Measurements from ENCODE around the gene KRTCAP2. TPM values are rescaled to one million over a fixed set of nuclear protein-coding genes. Genes with fewer than 3 reads are reported as not detected.
"Not testable (repeated sequence)": the region's sequence is repeated elsewhere in the genome, so short reads cannot be mapped to it uniquely, and the experiment has no call there.

KRTCAP2 gene
- total and polyA plus RNA-seq, 9 donors, result 70.4 to 89.5 (median 87.3) TPM

DNA sequence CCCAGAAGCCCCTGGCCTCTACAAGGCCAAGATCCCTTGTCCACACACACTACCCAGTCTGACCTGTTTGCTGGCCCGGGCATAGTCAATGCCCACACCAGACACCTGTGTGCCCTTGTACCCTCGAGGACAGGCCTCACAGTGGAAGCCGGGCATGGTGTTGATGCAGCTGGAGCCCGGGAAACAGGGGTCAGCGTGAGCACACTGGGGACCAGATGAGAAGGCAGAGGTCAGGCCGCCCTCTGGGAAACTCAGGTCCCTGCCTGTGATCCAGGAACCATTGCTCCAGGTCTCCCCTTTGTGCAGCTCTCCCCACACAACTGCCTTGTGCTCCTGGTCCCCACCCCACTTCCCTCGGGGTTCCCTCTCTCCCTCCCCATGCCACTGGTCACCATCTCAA lies 29.1 kb upstream of the KRTCAP2 start:
- WGBS (ENCODE audit: insufficient coverage), result 91% methylated on average over 7 of the region's 7 CpGs
- DNase-seq, result no peak
- H3K4me3 ChIP-seq (ENCODE audit: low read length), result no peak overlapping the region

DNA sequence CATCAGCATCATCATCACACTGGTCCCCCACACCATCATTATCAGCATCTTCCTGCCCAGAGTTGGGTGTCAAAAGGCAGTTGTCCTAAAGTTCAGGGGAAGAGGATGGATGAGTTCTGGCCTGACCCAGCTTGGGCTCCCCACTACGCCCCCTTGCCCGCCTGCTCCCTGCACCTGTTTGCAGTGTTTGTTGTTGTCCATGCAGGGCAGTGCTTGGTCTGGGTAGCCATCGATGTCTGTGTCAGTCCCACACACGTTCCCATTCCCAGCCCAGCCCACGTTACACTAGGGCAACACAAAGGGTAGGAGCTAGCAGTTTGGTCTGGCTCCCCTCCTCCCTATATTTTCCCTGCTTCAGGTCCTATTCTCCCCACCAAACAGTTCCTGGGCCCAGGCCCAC lies 27.8 kb upstream of the KRTCAP2 start:
- Histone ChIP-seq H3K4me3 (ENCODE audit: low read length) (no peak overlapping the region), H3K4me1 (ENCODE audit: control insufficient read depth, insufficient read depth, low read length) (peaks cover 1% of the 10 kb centered on the region), H3K9me3 (replicated peaks; ENCODE audit: control insufficient read depth, low read depth, low read length) (no peaks in the 10 kb centered on the region), H3K27ac (ENCODE audit: low read length) (no peak overlapping the region), H3K36me3 (ENCODE audit: control insufficient read depth, insufficient read depth, low read length) (peaks cover 90% of the 10 kb centered on the region), H3K27me3 (ENCODE audit: control insufficient read depth, insufficient read depth, low read length) (no peaks in the 10 kb centered on the region)
- no peak for DNase-seq
- WGBS (ENCODE audit: insufficient coverage), result 84% methylated on average over 3 of the region's 5 CpGs

More for the DNA sequence above, 29.1 kb upstream of the KRTCAP2 start:
- no peak overlapping the region for H3K27ac ChIP-seq (ENCODE audit: low read length)
- no peaks in the 10 kb centered on the region for H3K9me3 ChIP-seq (replicated peaks; ENCODE audit: control insufficient read depth, low read depth, low read length)
- H3K4me1 ChIP-seq (ENCODE audit: control insufficient read depth, insufficient read depth, low read length), result peaks cover 14% of the 10 kb centered on the region
- no peaks in the 10 kb centered on the region for H3K27me3 ChIP-seq (ENCODE audit: control insufficient read depth, insufficient read depth, low read length)
- peaks cover 80% of the 10 kb centered on the region for H3K36me3 ChIP-seq (ENCODE audit: control insufficient read depth, insufficient read depth, low read length)

DNA sequence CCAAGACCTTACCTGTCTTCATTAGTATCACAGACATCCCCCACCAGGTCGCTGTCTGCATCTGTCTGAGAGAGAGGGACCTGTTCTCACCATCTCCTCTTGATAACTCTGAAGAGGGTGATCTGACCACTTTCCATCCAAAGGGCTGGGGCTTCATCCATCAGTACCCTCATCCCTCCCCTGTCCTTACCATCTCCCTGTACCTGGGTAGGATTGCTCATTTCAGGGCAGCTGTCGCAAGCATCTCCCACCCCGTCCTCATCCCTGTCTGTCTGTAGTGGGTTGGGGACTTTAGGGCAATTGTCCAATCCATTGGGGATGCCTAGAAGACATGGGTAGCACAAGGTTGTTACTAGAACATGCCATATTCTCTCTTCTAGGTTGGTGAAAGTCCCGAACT lies 26.7 kb upstream of the KRTCAP2 start:
- no peak overlapping the region for H3K27ac ChIP-seq (ENCODE audit: low read length)
- H3K27me3 ChIP-seq (ENCODE audit: control insufficient read depth, insufficient read depth, low read length), result no peaks in the 10 kb centered on the region
- 88% methylated on average over 2 of the region's 4 CpGs for WGBS (ENCODE audit: insufficient coverage)
- H3K36me3 ChIP-seq (ENCODE audit: control insufficient read depth, insufficient read depth, low read length), result peaks cover 84% of the 10 kb centered on the region
- no peaks in the 10 kb centered on the region for H3K9me3 ChIP-seq (replicated peaks; ENCODE audit: control insufficient read depth, low read depth, low read length)
- DNase-seq, result no peak
- H3K4me1 ChIP-seq (ENCODE audit: control insufficient read depth, insufficient read depth, low read length), result peaks cover 6% of the 10 kb centered on the region
- no peak overlapping the region for H3K4me3 ChIP-seq (ENCODE audit: low read length)

DNA sequence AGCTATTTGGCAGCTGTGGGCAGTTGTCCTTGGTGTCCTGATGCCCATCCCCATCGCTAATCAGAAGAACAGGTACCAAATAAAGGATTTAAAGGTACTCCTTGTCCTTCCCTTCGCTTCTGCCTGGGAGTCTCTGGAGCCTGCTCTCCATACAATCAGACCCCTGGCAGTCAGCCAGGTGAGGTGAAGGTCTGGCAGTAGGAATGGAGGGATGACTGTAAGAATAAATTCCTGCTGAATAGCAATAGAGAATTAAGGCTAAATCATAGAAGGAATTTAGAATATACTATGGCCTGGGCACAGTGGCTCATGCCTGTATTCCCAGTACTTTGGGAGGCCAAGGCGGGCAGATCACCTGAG lies 25.4 kb upstream of the KRTCAP2 start:
- no peak overlapping the region for H3K4me3 ChIP-seq (ENCODE audit: low read length)
- H3K27ac ChIP-seq (ENCODE audit: low read length), result no peak overlapping the region
- no peaks in the 10 kb centered on the region for H3K27me3 ChIP-seq (ENCODE audit: control insufficient read depth, insufficient read depth, low read length)
- no peaks in the 10 kb centered on the region for H3K9me3 ChIP-seq (replicated peaks; ENCODE audit: control insufficient read depth, low read depth, low read length)
- no peak for DNase-seq
- 100% methylated on average over 2 of the region's 3 CpGs for WGBS (ENCODE audit: insufficient coverage)
- H3K36me3 ChIP-seq (ENCODE audit: control insufficient read depth, insufficient read depth, low read length), result peaks cover 71% of the 10 kb centered on the region
- H3K4me1 ChIP-seq (ENCODE audit: control insufficient read depth, insufficient read depth, low read length), result peaks cover 16% of the 10 kb centered on the region

DNA sequence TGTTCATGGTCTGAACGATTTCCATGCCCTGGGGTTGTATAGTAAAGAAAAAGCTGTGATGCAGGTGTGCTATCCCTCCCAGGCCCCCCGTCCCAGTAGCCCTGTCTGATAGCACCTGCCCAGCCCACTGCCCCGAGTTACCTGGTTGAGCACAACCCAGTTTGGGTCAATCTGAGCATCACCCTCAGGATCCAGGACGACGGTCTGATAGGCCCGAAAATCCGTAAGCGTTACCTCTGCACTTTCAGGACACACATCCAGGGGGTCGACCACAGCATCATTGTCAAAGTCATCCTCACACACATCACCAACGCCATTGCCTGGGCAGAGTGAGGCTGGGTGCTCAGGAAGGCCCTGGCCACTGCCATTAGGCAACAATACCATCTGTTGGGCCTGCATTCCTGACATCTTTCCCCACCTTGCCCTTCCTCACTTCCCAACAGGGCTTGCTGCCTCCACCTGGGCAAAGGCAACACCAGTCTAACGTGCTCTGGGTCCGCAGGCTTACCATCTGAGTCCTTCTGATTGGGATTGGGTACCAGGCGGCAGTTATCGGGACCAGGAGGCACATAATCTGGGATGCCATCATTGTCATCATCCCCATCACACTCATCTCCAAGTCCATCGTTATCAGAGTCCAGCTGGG lies 24.9 kb upstream of the KRTCAP2 start:
- 93% methylated on average over 9 of the region's 15 CpGs for WGBS (ENCODE audit: insufficient coverage)
- peaks cover 21% of the 10 kb centered on the region for H3K4me1 ChIP-seq (ENCODE audit: control insufficient read depth, insufficient read depth, low read length)
- no peak overlapping the region for H3K27ac ChIP-seq (ENCODE audit: low read length)
- H3K27me3 ChIP-seq (ENCODE audit: control insufficient read depth, insufficient read depth, low read length), result no peaks in the 10 kb centered on the region
- no peak overlapping the region for H3K4me3 ChIP-seq (ENCODE audit: low read length)
- DNase-seq, result no peak
- no peaks in the 10 kb centered on the region for H3K9me3 ChIP-seq (replicated peaks; ENCODE audit: control insufficient read depth, low read depth, low read length)
- peaks cover 66% of the 10 kb centered on the region for H3K36me3 ChIP-seq (ENCODE audit: control insufficient read depth, insufficient read depth, low read length)

DNA sequence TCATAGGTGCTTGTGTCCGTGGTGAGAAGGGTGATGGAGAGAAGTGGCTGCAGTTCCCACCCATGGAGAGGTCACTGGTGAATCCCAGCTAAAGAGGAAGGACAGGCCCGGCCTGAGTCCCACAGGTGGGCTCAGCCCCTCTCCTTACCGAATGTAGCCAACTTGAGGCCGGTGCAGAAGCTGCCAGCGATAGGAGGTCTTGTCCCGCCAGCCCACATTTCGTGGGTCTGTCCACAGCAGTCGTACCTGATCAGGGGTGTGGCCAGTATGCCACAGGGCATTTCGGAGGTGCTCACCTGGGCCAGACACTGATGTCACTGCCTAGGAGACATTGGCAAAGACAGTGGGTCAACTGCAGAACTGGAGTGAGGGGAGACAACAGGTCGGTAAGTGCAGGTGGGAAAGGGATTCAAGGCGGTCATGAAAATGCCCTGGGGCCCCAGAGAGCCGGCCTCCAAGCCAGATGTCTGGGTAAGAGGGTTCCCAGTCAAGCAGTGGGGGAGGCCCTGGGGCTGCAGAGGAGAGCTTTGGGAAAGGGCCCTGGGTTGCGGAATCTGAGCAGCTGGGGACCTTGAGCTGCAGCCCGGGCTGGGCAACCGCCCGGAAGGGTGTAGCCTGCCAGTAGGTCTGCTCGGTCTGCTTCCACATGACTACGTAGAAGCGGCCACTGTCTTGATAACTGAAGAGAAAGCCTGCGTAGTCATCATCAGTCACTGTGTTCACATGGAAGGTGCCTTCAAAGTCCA lies 24.0 kb upstream of the KRTCAP2 start:
- no peak for DNase-seq
- H3K27me3 ChIP-seq (ENCODE audit: control insufficient read depth, insufficient read depth, low read length), result no peaks in the 10 kb centered on the region
- 87% methylated on average over 19 of the region's 20 CpGs for WGBS (ENCODE audit: insufficient coverage)
- H3K27ac ChIP-seq (ENCODE audit: low read length), result no peak overlapping the region
- no peaks in the 10 kb centered on the region for H3K9me3 ChIP-seq (replicated peaks; ENCODE audit: control insufficient read depth, low read depth, low read length)
- H3K4me1 ChIP-seq (ENCODE audit: control insufficient read depth, insufficient read depth, low read length), result peaks cover 23% of the 10 kb centered on the region
- H3K4me3 ChIP-seq (ENCODE audit: low read length), result no peak overlapping the region
- H3K36me3 ChIP-seq (ENCODE audit: control insufficient read depth, insufficient read depth, low read length), result peaks cover 57% of the 10 kb centered on the region

DNA sequence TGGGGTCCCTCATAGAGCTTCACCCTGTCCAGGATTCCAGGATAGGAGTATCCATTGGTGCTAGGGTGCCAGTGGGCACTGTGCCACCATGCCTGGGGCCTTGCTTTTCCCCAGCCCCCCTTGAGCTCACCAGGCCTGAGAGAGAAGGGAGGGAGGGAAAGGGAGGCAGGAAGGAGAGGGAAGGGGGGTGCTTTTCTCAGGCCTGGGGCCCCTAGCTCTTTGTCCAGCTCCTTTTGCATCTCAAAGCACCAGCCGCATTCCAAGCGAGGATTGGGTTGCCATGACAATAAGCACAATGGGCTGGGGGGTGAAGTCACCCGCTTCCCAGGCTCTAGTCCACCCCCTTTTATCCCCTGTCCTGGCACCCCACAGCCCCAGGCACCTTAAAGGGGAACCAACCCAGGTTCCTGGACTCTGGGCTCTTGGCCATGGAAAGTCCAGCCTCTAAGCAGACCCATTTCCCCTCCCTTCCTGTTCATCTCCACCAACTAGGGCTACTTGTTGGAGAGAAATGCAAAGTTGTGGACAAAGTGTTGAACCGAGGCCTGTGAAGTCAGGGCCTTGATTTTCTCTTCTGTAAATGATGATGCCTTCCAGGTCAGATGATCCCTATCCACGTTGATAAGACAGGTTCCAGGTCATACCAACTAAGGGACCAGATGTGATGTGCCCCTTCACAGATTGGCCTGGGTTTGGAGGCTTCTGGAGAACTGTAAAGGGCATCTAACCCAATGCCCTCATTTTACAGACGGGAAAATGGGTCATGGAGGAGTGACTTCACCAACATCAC lies 23.2 kb upstream of the KRTCAP2 start:
- no peak for DNase-seq
- Histone ChIP-seq H3K27ac (ENCODE audit: low read length) (peak overlapping the region; percentile 51), H3K4me3 (ENCODE audit: low read length) (no peak overlapping the region), H3K4me1 (ENCODE audit: control insufficient read depth, insufficient read depth, low read length) (peaks cover 23% of the 10 kb centered on the region), H3K27me3 (ENCODE audit: control insufficient read depth, insufficient read depth, low read length) (no peaks in the 10 kb centered on the region), H3K9me3 (replicated peaks; ENCODE audit: control insufficient read depth, low read depth, low read length) (no peaks in the 10 kb centered on the region), H3K36me3 (ENCODE audit: control insufficient read depth, insufficient read depth, low read length) (peaks cover 49% of the 10 kb centered on the region)
- 20% methylated on average over 1 of the region's 6 CpGs for WGBS (ENCODE audit: insufficient coverage)

DNA sequence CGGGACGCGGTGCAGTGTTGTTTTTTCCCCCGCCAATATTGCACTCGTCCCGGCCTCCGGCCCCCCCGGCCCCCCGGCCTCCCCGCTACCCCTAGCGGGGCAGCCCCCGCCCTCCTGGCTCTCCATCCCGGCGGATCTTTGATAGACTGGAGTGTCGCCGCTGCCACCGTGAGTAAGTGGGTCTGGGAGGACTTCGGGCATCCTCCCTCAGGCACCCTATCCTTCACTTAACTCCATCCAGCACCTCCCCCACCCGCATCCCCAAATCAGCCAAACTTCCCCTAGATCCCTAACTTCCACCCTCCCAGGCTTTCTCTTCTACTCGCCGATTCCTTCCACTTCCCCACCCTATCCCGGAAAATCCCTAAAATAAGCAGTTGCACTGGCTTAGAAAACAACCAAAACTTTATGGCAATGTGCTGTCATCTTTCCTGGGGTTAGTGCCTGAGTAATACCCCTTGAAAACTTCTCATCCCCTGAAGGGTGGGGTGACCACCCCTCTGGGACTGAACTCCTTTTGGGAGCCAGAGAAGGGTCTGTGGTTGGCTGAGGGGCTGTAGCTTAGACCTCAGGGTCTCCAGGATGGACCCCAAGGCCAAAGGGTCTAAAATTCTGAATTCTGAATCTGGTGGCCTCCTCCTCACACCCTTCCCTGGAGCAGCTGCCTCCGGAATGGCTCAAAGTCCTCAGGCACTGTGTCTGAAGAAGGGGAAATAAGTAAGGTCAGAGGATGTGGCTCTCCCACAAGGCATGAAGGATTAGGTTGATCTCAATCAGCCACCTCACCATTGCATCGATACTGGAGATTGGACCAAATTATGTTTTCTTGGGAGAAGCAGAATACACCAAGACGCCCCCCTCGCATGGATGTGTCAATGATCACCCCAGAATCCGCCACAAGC lies 22.3 kb upstream of the KRTCAP2 start:
- WGBS (ENCODE audit: insufficient coverage), result 5% methylated on average over 12 of the region's 27 CpGs
- peak; percentile 67 for DNase-seq
- H3K27ac ChIP-seq (ENCODE audit: low read length), result peak overlapping the region; percentile 77

DNA sequence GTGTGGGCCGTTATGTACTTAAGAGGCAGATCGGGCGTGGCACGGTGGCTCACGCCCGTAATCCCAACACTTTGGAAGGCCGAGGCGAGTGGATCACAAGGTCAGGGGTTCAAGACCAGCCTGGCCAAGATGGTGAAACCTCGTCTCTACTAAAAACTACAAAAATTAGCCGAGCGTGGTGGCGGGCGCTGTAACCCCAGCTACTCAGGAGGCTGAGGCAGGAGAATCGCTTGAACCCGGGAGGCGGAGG lies 20.8 kb upstream of the KRTCAP2 start:
- H3K4me1 ChIP-seq (ENCODE audit: control insufficient read depth, insufficient read depth, low read length), result peaks cover 23% of the 10 kb centered on the region
- peak overlapping the region; percentile 58 for H3K4me3 ChIP-seq (ENCODE audit: low read length)
- peak overlapping the region; percentile 98 for H3K27ac ChIP-seq (ENCODE audit: low read length)
- H3K36me3 ChIP-seq (ENCODE audit: control insufficient read depth, insufficient read depth, low read length), result peaks cover 29% of the 10 kb centered on the region
- not testable (repeated sequence) for DNase-seq; H3K27me3 ChIP-seq (ENCODE audit: control insufficient read depth, insufficient read depth, low read length); H3K9me3 ChIP-seq (replicated peaks; ENCODE audit: control insufficient read depth, low read depth, low read length)
- 9% methylated on average over 14 of the region's 16 CpGs for WGBS (ENCODE audit: insufficient coverage)

More for the DNA sequence above, 22.3 kb upstream of the KRTCAP2 start:
- Histone ChIP-seq H3K4me3 (ENCODE audit: low read length) (peak overlapping the region; percentile 58), H3K27me3 (ENCODE audit: control insufficient read depth, insufficient read depth, low read length) (no peaks in the 10 kb centered on the region), H3K9me3 (replicated peaks; ENCODE audit: control insufficient read depth, low read depth, low read length) (no peaks in the 10 kb centered on the region), H3K4me1 (ENCODE audit: control insufficient read depth, insufficient read depth, low read length) (peaks cover 23% of the 10 kb centered on the region), H3K36me3 (ENCODE audit: control insufficient read depth, insufficient read depth, low read length) (peaks cover 41% of the 10 kb centered on the region)

Measured in muscle of leg (tissue), 11 donors.